Lower leg skin (tissue), 4 donors: Measurements from ENCODE around the gene NFIB. TPM values are rescaled to one million over a fixed set of nuclear protein-coding genes. Genes with fewer than 3 reads are reported as not detected.

ENCODE experiments used
- DNase-seq, 2 donors: peaks; one replicate each; pipeline ENCODE4 v3.0.0-alpha.2; 2019; ENCODE audit warnings: low spot score in 2 of 2
- H3K4me3 ChIP-seq: fragments of 200-600 bp; sonication (generic); 2 replicates; pipeline ENCODE4 v1.5.1; 2017; ENCODE audit warnings: mild to moderate bottlenecking, low read depth; ENCODE audit not compliant: poor library complexity, severe bottlenecking
- POLR2A ChIP-seq, 2 donors: fragments of 450-650 bp; IDR thresholded peaks; one replicate each; pipeline ENCODE4 v1.6.1; 2016 to 2017; ENCODE audit warnings: antibody characterized with exemption in 2 of 2, mild to moderate bottlenecking in 1 of 2, moderate library complexity in 1 of 2
- WGBS, 2 donors: methylation state at CpG; one replicate each; pipeline ENCODE4 v1.1.5; 2018; 5-methylcytosine and 5-hydroxymethylcytosine counted together
- intact Hi-C: fragments of 100-400 bp; cut with DNase I; formaldehyde crosslinking; loops from one replicate; pipeline ENCODE4 v1.15.0; 2023; ENCODE audit warnings: low total_unique reads
- total RNA-seq, 4 donors: library from RNA; depleted of rRNA; stranded (reverse); fragments of >200 nt; gene quantifications; one replicate each; pipeline ENCODE4 v1.1.0, GENCODE V29; 2016
- TF ChIP-seq, protein P1 (sequence below), 3 donors: fragments of 450-650 bp; IDR thresholded peaks; one replicate each; pipeline ENCODE4 v1.5.1; 2016; ENCODE audit warnings: antibody characterized with exemption in 3 of 3, mild to moderate bottlenecking in 3 of 3, moderate library complexity in 2 of 3

Gene NFIB
- total RNA-seq, 4 donors from 2014 or later: 68.2 to 145 (median 78.6) TPM

DNA sequence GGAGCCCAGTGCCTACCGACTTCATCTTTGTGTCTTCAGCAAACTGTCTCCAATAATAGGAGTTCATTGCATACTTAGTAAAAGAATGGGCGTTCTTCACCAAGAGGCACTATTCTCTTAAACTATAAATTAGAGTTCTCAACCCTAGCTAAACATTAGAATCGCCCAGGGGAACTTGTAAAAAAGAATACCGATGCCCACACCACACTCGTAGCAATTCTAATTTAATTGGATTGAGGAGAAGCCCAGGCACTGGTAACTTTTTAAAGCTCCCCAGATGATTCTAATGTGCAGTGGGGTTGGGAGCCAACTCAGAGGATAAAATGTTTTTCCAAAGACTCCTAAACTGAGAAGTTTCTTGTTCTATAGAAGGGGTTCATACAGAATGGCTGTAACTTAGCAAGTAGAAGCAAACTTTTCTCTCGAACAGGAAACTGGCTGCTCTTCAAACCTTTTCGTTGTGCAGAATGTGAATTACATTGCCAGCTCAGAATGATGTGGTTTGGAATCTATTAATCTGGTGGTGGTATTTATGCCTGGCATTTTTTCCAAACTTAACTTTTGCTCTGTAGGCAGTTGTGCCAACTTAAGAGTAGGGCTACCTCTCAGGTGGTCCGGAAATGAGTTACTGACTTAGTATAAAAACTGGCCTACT lies 26.4 kb upstream of the NFIB start:
- intact Hi-C loops: no loop called here
- no peak for TF ChIP-seq POLR2A (IDR thresholded peaks at IDR 0.05)
- TF ChIP-seq, protein P1, sequence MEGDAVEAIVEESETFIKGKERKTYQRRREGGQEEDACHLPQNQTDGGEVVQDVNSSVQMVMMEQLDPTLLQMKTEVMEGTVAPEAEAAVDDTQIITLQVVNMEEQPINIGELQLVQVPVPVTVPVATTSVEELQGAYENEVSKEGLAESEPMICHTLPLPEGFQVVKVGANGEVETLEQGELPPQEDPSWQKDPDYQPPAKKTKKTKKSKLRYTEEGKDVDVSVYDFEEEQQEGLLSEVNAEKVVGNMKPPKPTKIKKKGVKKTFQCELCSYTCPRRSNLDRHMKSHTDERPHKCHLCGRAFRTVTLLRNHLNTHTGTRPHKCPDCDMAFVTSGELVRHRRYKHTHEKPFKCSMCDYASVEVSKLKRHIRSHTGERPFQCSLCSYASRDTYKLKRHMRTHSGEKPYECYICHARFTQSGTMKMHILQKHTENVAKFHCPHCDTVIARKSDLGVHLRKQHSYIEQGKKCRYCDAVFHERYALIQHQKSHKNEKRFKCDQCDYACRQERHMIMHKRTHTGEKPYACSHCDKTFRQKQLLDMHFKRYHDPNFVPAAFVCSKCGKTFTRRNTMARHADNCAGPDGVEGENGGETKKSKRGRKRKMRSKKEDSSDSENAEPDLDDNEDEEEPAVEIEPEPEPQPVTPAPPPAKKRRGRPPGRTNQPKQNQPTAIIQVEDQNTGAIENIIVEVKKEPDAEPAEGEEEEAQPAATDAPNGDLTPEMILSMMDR (IDR thresholded peaks at IDR 0.05): no peak
- no peak for DNase-seq
- 43 to 51% methylated on average over 8 of the region's 8 CpGs for WGBS, 2 donors
- H3K4me3 ChIP-seq: no peak overlapping the region

DNA sequence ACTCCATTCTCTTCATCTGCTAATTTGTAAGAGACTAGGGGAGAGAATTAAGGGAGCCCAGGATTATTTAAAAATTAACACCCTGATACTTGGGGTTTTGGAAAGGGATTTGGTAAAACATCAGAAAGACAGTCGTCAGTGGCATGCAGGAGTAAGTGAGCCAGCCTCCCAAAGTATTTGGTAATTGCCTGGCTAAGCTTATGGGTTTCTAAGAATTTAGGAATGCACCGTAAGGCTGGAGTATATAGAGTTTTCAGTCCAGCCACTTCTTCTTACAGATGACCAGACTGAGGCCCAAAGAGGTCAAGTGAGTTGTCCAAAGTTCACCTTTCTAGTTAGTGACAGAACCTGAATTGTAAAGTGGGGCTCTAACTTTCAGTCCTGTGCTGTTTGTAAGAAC lies 25.8 kb upstream of the NFIB start:
- 55 to 63% methylated on average over 2 of the region's 2 CpGs for WGBS, 2 donors
- no peak for DNase-seq
- TF ChIP-seq POLR2A (IDR thresholded peaks at IDR 0.05): no peak
- TF ChIP-seq, protein P1 (IDR thresholded peaks at IDR 0.05): no peak
- intact Hi-C loops: no loop called here
- no peak overlapping the region for H3K4me3 ChIP-seq

DNA sequence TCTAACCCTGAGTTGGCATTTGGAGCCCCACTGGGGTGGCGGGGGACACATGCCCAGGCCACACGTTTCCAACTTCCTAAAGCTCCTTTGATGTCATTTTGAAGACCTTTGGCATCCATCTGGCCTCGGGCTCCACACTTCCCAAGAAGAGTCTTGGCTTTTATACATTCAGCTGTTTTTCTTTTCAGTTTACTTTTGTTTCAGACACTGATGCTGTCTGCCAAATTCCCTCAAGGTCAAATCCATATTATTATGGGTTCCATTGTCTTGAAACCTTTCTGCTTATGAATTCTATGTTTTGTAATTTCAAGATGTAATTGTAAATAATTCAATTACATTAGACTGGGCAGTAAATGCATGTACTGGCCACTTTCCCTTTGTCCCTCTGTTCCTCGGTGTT lies 23.7 kb upstream of the NFIB start:
- no peak for DNase-seq
- TF ChIP-seq, protein P1 (IDR thresholded peaks at IDR 0.05): no peak
- TF ChIP-seq POLR2A (IDR thresholded peaks at IDR 0.05): no peak
- intact Hi-C loops: no loop called here
- WGBS, 2 donors: 60 to 79% methylated on average over 4 of the region's 4 CpGs
- no peak overlapping the region for H3K4me3 ChIP-seq

DNA sequence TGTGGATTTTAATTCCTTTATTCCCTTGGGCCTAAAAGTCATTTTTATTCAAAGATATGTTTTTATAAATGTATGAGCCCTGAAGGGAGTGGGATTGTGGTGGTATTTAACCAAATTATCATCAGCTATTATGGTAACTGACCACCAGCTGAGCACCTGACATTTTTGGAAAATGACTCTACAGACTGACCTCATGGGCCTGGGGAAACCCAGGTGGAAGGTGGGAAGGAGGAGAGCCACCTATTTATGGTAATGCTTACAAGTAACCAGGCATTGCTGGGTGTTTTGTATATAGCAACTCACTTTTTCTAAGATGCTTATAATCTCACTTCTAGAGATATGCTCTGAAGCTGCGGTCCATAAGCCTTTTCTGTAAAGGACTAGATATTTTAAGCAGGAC lies 22.3 kb upstream of the NFIB start:
- intact Hi-C loops: no loop called here
- TF ChIP-seq, protein P1 (IDR thresholded peaks at IDR 0.05): no peak
- TF ChIP-seq POLR2A (IDR thresholded peaks at IDR 0.05): no peak
- H3K4me3 ChIP-seq: no peak overlapping the region
- no peak for DNase-seq
- 100% methylated on average over 1 of the region's 1 CpG for WGBS, 2 donors

DNA sequence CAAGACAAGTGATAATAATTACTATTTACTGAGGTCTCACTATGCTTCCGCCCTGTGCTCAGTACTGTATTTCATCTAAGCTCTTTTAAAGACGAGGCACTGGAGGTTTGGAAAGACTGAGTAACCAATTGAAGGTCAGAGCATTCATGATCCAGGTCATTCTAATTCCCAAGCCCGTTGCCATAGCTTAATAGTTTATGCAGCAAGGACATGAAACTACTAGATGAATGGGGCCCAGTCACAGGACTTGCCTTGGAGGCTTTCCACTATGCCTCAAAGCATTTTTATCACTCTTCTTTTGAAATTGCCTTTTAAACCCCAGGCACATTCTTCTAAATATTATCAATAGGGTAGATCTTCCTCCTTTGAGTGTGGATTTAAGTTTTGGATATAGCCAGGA lies 17.2 kb upstream of the NFIB start:
- DNase-seq: no peak
- WGBS, 2 donors: 48 to 56% methylated on average over 3 of the region's 3 CpGs
- intact Hi-C loops: no loop called here
- no peak for TF ChIP-seq POLR2A (IDR thresholded peaks at IDR 0.05)
- TF ChIP-seq, protein P1 (IDR thresholded peaks at IDR 0.05): no peak
- H3K4me3 ChIP-seq: no peak overlapping the region

DNA sequence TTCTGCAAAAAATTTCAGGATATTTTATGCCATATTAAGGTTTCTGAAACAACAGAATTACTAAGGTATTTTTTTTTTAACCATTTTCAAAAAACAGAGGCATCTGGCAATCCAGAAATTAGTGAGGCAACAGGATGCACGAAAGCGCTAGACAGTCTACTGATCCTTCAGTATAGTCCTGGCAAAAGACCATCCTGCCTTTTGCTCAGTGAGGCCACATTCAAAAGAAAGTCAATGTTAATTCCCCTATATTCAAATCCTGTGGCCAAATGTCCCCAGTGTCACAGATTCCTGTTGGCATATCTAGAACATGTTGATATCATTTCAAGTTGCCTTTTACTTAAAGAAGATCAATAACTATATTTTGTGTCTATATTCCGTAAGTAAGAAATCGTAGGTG lies 13.1 kb upstream of the NFIB start:
- TF ChIP-seq POLR2A (IDR thresholded peaks at IDR 0.05): no peak
- TF ChIP-seq, protein P1 (IDR thresholded peaks at IDR 0.05): no peak
- intact Hi-C loops: no loop called here
- WGBS, 2 donors: 88 to 89% methylated on average over 4 of the region's 4 CpGs
- no peak overlapping the region for H3K4me3 ChIP-seq
- DNase-seq: no peak
